GM19468 (cell line): ENCODE measurements around the gene MAPK6.

Experiments used
- ATAC-seq: cut with Tn5 transposase; IDR thresholded peaks from one replicate; pipeline ENCODE4 v1.9.1; 2021; ENCODE audit warnings: mild to moderate bottlenecking, moderate library complexity, moderate number of reproducible peaks; ENCODE audit not compliant: unreplicated experiment; ENCODE audit errors: extremely low read depth

MAPK6 gene

DNA sequence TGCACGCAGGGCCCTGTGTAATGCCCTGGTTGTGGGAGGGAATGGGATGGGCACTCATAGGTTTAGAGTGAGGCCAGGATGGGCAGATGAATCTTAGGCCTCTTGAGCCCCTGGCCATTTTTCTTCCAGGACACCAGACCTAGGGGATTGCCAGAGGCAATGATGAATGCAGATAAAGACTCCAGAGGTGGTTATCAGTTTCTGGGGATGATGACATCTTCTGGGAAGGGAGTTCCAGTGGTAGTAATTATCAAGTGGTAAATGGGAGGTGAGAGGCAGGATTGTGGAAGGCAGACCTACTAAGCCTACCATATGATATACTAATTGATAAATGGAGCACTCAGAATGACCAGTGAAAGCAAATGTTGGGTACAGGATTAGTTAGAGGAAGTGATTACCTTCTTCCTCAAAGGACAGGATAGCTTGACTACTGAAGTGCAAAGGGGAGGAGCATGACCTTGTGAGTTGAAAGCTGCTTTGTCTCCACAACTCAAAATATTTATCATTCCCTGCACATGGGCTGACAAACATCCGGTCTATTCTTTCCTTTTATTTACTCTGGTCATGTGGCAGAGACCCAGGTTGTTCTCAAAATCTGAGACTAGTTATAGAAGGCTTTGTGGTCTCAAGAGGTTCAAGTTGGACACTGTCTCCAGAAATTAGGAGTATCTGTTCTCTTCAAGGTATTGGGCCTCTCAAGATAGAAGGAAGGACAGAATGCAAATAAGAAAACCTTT, 10.2 kb upstream of the MAPK6 start:
- ATAC-seq = no peak

DNA sequence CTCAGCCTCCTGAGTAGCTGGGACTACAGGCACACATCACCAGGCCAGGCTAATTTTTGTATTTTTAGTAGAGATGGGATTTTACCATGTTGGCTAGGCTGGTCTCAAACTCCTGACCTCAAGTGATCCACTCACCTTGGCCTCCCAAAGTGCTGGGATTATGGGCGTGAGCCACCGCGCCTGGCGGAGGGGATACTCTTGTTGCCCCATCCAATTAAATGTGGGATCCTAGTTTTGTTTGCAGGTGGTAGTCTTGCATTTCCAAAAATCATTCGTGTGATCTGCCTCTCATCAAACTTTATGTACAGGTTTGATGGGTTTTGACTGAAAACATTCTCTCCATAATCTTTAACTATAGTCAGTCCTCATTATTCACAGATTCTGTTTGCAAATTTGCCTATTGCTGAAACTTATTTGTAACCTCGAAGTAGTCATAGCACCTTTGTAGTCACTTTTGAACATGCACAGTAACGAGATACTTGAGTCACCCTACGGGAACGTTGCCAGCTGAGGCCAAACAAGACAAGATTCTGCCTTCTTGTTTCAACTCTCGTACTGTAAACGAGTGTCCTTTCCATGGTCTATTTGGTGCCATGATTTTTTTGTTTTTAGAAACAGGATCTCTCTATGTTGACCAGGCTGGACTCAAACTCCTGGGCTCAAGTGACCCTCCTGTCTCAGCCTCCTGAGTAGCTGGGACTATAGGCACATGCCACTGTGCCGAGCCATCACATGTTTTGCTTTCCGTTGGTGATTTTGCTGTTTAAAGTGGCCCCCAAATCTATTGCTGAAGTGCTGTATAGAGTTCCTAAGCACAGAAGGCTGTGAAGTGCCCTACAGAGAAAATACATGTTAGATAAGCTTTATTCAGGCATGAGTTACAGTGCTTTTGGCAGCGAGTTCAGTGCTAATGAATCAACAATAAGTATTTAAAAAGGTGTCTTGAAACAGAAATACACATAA, 8.1 kb upstream of the MAPK6 start:
- no peak for ATAC-seq

DNA sequence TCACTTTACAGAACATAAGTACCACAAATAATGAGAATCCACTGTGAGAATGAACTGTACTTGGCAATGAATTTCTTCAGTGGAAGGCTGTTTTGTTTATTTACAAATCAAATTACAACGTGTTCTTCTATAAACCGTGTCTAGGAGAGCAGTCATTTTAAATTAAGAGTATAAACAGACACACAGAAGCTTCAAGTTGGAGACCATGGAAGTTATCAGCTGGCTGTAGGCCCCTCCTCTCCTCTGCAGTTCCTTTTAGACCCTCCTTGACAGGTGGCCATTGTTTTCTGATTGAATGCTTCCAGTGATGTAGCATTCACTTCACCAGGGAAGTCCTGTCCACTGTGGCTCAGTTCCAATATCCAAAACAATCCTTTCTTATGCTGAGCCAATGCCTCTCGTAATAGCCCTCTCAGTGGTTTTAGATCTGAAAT, 7.3 kb upstream of the MAPK6 start:
- ATAC-seq = no peak

DNA sequence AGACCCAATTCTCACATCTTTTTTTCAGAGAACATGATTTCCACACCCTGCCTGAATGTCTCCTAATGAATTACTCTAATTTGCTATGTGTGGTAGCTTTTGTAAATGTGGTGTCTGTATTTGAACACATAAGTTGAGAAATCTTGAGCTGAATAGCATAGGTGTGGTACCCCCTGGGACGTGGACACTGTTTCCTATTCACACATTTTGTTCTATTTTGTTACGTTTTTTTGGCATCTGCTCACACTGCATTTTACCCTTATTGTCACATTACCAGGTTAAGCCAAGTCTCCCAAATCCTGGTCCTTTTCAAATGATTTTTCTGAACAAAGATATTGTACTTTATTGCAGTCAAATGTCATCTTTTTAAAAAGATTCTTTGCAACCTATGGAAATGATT, 6.8 kb upstream of the MAPK6 start:
- ATAC-seq = no peak

DNA sequence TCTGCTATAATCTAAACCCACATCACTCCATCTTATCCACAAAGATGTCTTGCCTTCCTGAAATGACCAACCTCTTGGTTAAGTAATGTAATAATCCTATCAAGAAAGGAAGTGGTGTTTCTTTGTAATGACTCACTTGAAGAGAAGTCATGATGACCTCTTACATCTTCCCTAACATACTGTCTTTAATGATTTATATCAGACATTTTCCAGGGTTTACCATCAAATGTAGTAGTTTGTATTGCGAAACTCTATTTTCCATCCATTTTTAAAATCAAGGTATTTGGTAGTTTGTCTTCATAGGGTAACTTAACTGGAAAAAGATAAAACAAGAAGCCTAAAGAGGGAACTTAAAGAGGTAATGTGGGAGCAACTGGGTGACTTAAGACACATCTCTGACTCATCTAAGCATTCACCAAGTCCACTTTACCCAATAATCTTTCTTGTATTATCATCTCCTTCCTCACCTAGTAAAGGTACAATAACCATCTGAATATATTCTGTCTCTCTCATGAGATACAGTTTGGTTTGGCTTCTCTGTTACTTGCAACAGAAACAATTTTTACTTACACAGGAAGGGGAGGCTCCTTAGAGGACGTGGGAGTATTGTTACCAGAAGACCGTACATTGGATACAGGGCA, 5.7 kb upstream of the MAPK6 start:
- ATAC-seq = no peak

DNA sequence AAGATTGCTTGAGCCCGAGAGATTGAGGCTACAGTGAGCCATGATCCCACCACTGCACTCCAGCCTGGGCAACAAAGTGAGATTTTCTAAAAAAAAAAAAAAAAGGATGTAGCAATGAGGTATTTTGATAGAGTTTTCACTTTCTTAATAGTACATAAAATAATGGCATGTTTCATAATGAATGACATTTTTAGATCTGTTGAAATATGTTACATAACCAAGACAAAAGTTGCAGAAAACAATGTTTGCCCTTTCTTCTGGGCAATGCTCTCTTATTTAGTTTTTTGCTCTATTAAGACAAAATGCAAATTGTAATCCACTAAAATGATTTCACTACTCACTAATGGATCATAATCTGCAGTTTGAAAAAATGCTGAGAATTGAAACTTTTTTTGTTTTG, 4.4 kb upstream of the MAPK6 start:
- ATAC-seq = no peak

DNA sequence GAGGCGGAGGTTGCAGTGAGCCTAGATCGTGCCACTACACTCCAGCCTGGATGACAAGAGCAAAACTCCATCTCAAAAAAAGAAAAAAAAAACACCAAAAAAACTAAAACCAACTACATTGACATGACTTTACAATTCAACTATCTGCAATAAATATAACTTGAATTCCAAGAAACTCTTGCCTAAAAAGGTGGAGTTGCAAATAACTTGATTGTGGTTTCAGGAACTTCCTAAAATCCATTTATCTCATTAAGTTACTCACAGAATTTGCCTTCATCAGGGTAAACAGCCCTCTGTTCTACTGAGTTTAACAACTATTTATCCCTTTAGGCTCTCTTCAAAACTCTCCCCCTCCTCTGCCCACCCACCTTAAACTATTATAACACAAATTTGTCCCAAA, 2.7 kb upstream of the MAPK6 start:
- ATAC-seq = no peak

DNA sequence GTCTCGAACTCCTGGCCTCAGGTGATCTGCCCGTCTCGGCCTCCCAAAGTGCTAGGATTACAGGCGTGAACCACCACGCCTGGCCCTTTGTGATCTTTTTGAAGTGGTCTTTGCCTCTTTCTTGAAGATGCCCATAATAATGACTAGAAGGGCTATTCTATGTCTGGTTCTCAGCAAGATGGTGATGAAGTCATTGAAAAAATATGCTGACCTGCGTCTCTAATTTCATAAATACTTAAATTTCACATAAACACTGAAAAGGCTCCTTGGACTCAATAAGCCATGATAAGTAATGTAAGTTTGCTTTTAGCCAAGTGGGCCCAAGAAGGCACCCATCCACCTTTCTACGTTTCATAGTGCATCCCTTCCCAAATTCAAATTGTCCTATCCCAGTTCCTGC, 775 bp upstream of the MAPK6 start:
- no peak for ATAC-seq

DNA sequence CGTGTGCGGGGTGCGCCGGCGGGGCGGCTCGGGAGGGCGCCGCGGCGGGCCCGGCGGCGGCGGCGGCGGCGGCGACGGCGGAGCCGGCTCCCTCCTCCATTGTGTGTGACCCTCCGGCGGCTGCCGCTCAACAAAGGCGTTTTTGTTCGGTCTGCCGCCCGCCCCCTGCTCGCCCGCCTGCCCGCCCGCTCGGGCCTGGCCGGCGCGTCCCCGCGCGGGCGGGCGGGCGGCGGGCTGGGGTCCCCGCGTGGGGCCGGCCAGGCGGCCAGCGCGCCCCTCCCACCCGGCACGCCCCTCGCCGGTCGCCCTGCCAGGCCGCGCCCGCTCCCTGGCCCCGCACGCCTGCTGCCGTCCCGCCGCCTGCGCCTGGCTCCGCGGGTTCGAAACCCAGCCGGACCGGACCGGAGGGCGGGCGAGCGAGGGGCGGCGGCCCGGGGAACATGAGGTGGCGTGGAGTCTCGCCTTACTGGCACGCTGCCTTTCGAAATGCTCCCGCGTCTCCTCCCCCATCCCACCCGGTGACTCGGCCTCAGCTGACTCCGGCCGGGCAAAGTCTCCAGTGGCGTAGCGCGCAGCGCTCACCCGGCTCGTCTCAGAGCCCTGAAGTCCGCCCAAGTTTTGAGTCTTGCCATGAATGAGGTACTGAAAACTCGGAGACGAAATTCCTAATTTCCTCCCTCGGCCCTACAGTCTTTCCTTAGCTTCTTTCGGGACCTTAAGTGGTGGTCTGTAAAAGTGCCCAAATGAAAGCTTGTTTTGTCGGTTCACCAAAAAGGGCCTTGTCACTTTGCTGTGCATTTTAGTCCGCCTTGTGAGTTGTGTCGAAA, 588 bp downstream of the MAPK6 start:
- ATAC-seq = peak; percentile 17

DNA sequence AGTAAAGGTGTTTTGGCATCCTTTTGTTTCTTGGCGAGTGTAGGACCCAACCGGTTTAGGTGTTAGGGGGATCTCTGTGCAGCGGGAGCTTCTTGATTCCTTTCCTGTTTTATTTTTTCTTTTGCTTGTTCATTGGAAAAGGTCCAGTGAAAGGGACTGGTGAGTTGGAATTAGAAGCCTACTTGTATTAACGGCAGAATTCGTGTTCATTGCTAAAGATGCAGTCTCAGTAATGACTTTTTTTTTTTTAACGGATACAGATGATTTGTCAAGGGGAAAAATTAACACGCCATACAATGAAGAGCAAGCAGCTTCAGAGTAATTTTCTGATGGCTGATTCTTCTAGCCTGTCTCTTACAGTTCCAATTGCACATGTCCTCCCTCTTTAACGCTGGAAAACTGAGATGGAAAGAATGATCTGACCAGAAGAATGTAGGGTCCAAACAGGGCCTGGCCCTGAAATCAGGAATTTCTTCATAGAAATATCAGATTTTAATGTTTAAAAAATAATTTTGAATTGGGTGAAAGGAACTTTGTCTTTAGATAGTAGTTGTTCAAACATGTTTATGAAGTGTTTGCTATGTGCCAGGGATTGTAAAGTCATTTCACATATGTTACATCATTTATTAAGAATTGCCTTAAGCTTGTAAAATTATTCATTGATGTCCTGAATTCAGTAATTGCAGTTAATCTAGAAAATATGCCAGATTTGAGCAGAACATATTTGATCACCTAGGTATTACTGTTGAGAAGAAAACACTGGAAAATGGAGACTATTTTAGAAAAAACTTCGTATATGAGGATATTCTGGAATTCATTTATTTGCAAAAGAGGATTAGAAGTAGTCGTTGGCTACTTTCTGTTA, 1.4 kb downstream of the MAPK6 start:
- ATAC-seq = no peak

DNA sequence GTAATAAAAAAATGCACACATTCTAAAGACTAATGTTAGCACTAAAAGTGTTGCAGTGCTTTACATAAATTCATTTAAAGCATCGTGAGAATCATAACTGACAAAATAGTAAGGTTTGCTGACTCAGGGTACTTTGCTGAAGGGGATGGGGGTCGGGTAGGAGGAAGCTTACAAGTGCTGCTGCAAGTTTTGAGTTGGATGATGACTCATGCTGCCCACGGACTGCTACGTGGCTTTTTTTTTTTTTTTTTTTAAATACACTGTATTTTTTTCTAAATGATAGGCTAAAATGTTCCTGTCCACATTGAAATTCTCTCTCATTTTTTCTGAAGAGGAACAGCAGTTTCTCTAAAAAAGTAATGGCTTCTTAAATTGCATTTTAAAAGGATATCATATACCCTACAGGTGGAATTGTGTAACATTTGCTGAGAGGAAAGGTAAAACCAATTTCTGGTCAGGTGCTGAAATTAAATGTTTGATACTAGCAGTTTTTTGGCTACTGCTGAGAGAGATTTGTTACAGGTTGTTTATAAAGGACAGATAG, 2.2 kb downstream of the MAPK6 start:
- ATAC-seq = no peak

DNA sequence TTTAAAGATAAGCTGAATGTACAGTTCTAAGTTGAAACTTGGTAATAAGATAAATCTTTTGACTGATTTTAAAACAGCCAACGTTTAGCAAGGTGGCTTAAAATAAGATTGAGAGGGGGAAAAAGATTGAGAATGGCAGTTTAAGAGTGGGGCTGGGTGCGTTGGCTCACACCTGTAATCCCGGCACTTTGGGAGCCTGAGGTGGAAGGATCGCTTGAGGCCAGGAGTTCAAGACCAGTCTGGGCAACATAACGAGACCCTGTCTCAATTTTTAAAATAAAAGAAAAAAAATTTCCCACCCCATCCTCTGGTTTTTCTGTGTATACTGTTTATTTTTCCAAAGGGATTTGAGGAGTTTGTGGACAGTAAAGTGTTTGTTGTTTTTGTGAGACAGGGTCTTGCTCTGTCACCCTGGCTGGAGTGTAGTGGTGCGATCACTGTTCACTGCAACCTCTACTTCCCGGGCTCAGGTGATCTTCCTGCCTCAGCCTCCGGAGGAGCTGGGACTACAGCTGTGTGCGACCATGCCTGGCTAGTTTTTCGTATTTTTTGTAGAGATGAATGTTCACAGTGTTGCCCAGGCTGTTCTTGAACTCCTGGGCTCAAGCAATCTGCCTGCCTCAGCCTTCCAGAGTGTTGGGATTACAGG, 3.0 kb downstream of the MAPK6 start:
- no peak for ATAC-seq

DNA sequence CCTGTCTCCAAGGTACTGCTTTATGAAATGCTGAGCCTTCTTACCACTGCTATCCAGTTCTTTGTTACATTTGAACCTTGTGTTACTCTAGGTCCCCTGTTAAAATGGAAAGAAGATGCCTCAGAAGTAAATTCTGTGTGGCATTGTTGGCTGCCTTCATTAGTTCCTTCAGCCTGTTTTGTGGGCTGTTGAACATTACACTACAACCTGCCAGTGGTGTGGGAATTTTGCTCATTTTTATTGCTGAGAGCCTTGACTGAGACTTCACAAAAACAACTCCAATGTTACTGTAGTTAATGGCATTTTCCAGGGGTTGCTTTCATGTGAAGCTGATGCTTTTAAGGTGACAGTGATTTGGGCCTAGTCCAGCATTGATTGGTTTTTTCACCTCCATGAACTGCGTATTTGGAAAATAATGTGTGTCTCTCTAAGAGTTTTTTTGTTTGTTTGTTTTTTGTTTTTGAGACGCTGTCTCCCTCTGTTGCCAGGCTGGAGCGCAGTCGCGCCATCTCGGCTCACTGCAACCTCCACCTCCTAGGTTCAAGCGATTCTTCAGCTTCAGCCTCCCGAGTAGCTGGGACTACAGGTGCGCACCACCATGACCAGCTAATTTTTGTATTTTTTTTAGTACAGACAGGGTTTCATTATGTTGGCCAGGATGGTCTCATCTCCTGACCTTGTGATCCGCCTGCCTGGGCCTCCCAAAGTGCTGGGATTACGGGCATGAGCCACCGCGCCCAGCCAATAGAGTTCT, 4.3 kb downstream of the MAPK6 start:
- ATAC-seq = no peak

DNA sequence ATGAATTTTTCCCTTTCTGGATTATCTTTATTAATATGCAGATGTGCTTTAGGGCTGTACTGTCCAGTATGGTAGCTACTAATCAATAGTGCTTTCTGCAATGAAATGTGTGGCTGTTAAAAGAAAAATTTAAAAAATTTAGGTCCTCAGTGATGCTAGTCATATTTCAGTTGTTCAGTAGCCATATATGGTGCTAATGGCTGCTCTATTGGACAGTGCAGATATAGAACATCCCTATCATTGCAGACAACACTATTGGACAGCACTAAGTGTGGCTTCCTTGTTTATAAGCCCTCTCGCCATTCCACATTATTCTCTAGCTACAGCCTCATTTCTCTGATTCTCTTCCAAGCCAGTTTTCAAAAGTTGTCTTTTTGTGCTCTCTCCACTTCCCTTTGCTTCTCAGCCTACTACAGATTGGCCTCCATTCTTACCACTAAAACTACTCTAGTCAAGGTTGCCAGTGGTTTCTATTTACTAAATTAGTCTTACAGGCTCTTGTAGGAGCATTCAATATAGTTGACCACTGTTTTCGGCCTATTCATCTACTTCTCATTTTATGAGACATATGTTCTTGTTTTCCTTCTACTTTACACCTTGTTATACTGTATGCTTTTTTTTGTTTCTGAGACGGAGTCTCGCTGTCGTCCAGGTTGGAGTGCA, 9.5 kb downstream of the MAPK6 start:
- ATAC-seq = no peak

DNA sequence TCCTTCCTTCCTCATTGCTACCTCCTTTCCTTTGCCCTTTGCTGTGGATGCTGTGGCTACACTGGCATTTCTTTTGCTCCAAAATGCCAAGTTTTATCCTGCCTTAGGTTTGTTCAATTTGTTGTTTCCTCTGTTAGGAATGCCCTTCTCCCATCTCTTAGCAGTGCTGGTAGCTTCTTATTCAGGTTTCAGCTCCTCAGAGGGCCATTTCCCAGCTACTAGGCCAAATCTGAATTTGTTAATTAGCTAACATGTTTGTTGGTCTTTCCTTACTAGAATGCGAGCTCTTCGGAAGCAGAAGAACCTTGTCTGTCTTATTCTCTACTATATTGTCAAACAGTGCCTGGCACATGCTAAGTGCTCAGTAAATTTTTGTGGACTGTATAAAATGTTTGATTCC, 11.0 kb downstream of the MAPK6 start:
- no peak for ATAC-seq

DNA sequence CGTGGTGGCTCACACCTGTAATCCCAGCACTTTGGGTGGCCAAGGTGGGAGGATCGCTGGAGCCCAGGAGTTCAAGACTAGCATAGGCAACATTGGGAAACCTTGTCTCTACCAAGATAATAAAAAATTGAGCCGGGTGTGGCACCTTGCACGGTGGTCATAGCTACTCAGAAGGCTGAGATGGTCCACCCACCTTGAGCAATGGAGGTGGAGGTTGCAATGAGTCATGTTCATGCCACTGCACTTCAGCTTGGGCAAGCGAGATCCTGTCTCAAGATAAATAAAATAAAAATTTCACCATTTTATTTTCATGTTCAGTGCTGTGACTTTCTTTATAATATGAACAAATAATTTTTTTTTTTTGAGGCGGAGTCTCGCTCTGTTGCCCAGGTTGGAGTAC, 12.5 kb downstream of the MAPK6 start:
- ATAC-seq = no peak

DNA sequence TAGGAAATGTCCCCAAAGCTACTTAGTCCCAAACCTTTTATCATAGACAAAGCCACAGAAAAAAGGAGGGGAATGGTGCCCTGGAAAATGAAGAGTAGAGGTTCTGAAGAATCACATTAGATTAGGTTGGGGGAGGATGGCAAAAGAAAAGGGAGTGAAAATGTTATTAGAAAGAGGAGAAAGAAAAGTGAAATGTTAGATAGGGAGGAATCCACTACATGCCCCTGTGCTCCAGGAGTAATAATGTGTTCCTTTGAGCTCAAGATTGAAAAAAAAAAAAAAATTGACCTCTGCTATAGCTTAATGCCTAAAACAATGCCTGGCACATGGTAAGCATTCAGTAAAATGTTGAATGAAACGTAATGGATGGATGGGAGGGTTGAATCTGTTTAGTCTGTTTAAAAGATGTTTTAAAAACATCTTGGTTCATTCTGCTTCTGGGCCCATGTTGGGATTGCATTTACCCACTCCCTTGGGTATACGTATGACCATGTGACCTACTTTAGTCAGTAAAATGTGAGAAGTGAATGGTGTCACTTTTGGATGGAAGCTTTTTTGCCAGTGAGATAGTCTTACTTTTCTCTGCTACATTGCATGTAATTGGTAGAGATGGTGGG, 19.0 kb downstream of the MAPK6 start:
- ATAC-seq = no peak
